ENCODE measurements around the gene CEMP1.

DNA sequence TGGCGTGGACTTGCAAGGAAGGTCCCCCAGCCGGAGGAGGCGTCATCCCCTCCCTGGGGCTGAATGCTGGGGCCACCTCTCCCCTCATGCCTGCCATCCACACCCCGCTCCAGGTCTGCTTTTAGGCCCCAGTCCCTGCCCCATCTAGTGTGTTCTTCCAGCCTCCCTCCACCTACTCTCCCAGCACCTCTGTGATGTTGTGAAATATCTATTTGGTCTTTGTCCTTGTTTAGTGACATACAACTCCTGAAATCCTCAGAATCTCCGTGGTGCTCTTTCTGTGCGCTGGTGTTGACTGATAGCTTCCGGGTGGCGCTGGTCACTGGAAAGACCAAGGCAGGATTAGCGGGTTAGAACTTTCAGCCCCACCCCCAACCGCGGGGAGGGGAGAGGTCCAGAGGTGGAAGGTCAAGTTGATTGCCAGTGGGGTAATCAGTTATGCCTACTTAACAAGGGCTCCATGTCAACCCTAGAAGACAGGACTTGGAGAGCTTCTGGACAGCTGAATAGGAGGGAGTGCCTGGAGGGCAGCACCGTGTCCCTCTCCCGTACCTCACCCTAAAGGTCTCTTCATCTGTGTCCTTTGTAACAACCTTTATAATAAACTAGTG is 46.2 kb downstream of the CEMP1 start:
- TF ChIP-seq, protein P1, sequence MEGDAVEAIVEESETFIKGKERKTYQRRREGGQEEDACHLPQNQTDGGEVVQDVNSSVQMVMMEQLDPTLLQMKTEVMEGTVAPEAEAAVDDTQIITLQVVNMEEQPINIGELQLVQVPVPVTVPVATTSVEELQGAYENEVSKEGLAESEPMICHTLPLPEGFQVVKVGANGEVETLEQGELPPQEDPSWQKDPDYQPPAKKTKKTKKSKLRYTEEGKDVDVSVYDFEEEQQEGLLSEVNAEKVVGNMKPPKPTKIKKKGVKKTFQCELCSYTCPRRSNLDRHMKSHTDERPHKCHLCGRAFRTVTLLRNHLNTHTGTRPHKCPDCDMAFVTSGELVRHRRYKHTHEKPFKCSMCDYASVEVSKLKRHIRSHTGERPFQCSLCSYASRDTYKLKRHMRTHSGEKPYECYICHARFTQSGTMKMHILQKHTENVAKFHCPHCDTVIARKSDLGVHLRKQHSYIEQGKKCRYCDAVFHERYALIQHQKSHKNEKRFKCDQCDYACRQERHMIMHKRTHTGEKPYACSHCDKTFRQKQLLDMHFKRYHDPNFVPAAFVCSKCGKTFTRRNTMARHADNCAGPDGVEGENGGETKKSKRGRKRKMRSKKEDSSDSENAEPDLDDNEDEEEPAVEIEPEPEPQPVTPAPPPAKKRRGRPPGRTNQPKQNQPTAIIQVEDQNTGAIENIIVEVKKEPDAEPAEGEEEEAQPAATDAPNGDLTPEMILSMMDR (IDR thresholded peaks at IDR 0.05), result no peak
- no peak for TF ChIP-seq POLR2AphosphoS5 (IDR thresholded peaks at IDR 0.05; ENCODE audit: low read depth, low read length)
- TF ChIP-seq, protein P2, sequence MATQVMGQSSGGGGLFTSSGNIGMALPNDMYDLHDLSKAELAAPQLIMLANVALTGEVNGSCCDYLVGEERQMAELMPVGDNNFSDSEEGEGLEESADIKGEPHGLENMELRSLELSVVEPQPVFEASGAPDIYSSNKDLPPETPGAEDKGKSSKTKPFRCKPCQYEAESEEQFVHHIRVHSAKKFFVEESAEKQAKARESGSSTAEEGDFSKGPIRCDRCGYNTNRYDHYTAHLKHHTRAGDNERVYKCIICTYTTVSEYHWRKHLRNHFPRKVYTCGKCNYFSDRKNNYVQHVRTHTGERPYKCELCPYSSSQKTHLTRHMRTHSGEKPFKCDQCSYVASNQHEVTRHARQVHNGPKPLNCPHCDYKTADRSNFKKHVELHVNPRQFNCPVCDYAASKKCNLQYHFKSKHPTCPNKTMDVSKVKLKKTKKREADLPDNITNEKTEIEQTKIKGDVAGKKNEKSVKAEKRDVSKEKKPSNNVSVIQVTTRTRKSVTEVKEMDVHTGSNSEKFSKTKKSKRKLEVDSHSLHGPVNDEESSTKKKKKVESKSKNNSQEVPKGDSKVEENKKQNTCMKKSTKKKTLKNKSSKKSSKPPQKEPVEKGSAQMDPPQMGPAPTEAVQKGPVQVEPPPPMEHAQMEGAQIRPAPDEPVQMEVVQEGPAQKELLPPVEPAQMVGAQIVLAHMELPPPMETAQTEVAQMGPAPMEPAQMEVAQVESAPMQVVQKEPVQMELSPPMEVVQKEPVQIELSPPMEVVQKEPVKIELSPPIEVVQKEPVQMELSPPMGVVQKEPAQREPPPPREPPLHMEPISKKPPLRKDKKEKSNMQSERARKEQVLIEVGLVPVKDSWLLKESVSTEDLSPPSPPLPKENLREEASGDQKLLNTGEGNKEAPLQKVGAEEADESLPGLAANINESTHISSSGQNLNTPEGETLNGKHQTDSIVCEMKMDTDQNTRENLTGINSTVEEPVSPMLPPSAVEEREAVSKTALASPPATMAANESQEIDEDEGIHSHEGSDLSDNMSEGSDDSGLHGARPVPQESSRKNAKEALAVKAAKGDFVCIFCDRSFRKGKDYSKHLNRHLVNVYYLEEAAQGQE (IDR thresholded peaks at IDR 0.05; ENCODE audit: insufficient read depth in 1 of 2, low read depth in 2 of 2, low read length in 1 of 2), result no peak

Data from Panc1 (cell line).